CD4-positive, alpha-beta T cell treated with Interleukin-4 for 4 hours (primary cell): ENCODE data around the gene SEC16A.
"Not testable (repeated sequence)": the region's sequence is repeated elsewhere in the genome, so short reads cannot be mapped to it uniquely, and the experiment has no call there.

Source experiments
- DNase-seq: peaks from one replicate; pipeline ENCODE4 v3.0.0-alpha.2; 2020

SEC16A gene

GRCh38 chr9:136437430-136437829 lies 45.4 kb downstream of the SEC16A start:
- no peak for DNase-seq

GRCh38 chr9:136436055-136436634 lies 46.7 kb downstream of the SEC16A start:
- no peak for DNase-seq

- DNase-seq: no peak
Measured at GRCh38 chr9:136434580-136435169, 48.2 kb downstream of the SEC16A start.

GRCh38 chr9:136433849-136434579 lies 48.8 kb downstream of the SEC16A start:
- DNase-seq: no peak

GRCh38 chr9:136433043-136433715 lies 49.7 kb downstream of the SEC16A start:
- DNase-seq: no peak

GRCh38 chr9:136432591-136432990 lies 50.2 kb downstream of the SEC16A start:
- DNase-seq: no peak

- no peak for DNase-seq
Measured at GRCh38 chr9:136431782-136432350, 51.0 kb downstream of the SEC16A start.

- DNase-seq: no peak
Measured at GRCh38 chr9:136430588-136431234, 52.1 kb downstream of the SEC16A start.

- no peak for DNase-seq
Measured at GRCh38 chr9:136429683-136430491, 53.0 kb downstream of the SEC16A start.

GRCh38 chr9:136429075-136429628 lies 53.7 kb downstream of the SEC16A start:
- DNase-seq: no peak

- no peak for DNase-seq
Measured at GRCh38 chr9:136426787-136427186, 56.1 kb downstream of the SEC16A start.

- not testable (repeated sequence) for DNase-seq
Measured at GRCh38 chr9:136425367-136425766, 57.5 kb downstream of the SEC16A start.

- DNase-seq: no peak
Measured at GRCh38 chr9:136424750-136425362, 58.0 kb downstream of the SEC16A start.

GRCh38 chr9:136423432-136424146 lies 59.3 kb downstream of the SEC16A start:
- DNase-seq: no peak

- no peak for DNase-seq
Measured at GRCh38 chr9:136422876-136423275, 60.0 kb downstream of the SEC16A start.

- no peak for DNase-seq
Measured at GRCh38 chr9:136421791-136422190, 61.0 kb downstream of the SEC16A start.

GRCh38 chr9:136419092-136419420 lies 63.8 kb downstream of the SEC16A start:
- no peak for DNase-seq

- DNase-seq: no peak
Measured at GRCh38 chr9:136418182-136419091, 64.4 kb downstream of the SEC16A start.

- DNase-seq: no peak
Measured at GRCh38 chr9:136416914-136417313, 65.9 kb downstream of the SEC16A start.

GRCh38 chr9:136416427-136416826 lies 66.4 kb downstream of the SEC16A start:
- DNase-seq: no peak
